CD4-positive, alpha-beta T cell treated with Interferon gamma for 1 hour (primary cell): Measurements from ENCODE around the gene CTNNBIP1.
A peak's percentile ranks its signal among the peaks of the same experiment; 100 is the strongest.

Experiments used
- DNase-seq: peaks from one replicate; pipeline ENCODE4 v3.0.0-alpha.2; 2020

Gene CTNNBIP1

DNA sequence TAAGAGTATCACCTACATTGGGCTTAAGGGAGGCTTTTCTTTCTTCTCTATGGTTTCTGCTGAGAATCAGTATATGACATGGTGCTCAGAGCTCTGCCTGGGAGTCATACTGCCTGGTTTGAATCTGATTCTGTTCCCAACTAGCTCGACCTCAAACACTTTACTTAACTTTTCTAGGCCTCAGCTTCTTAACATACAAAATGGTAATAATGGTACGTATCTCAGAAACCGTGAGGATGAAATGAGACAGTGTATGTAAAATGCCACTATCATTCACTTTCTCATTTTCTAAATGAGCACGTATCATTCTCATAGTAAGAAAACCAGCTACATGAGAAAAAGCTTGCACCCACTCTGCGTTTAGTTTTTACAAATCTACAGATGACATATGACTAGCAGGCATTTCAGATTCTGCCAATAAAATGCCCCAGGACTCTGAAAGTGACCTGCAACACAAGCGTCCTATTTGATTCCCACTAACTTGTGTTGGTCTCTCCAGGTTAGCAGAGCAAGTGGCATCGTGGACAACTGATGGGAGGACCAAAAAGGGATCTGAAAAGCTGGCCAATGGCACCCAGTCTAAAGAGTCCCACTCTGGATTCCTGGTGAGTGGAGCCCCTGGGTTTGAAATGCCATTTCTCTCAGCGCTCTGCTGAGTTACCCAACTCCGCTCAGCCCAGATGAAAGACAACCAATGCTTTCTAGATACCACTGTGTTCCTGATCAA lies 6.1 kb downstream of the CTNNBIP1 start:
- no peak for DNase-seq

DNA sequence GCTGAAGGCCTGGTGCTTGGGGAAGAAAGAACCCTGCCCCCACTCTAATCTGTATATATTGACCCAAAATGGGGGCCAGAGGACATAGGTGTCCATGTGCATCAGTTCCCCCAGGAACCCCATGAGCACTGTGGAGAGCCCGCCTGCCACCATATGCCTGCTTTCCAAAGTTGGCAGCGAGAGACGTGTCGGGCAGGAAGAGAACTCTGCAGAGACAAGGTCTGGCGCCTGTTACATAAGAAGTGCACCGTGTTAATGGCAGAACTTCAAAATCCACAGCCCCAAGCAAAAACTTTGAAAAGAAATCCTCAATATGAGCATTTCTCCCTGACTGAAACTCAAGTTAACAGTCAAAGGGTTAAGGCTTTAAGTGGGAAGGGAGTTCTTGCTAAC lies 8.0 kb downstream of the CTNNBIP1 start:
- no peak for DNase-seq

DNA sequence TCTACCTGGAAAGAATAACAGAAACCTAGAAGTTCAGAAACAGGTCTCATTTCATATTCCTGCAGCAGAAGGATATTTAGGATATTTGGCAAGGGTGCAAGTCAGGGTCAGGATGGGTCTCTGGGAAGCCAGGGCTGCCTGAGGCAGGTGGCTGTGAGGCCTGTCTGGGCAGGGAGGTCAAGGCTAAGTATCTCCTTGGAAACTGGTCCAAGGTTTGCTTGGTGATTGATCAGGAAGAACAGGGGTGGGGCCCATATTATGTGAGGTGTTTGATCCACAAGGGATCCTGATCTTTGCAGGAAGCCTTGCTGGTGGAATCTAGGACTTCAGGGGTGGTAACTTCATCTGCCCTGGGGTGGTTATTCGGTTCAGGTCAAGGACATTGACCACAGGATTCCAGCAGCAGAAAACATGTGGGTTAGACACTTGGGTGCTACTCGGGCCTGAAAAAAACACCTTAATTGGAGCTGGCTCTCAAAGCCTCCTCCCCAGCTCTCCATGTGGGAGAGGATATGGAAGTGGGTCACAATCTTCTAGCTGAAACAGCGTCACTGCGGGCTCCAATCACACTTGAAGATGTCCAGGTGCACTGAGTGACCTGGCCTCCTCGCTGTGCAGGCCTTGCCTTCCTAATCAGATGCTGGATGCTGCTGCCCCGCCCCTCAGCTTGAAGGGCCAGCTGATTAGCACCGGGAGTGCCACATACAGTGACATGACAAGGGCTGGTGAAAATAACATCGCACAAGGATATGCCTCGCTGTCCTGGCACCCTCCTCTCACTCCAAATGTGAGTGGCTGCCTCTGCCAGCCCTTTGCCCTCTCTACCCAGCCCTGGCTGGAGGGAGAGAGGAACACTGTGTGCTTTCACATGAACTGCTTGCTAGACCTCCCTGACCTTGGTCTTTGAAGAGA lies 8.7 kb downstream of the CTNNBIP1 start:
- no peak for DNase-seq

DNA sequence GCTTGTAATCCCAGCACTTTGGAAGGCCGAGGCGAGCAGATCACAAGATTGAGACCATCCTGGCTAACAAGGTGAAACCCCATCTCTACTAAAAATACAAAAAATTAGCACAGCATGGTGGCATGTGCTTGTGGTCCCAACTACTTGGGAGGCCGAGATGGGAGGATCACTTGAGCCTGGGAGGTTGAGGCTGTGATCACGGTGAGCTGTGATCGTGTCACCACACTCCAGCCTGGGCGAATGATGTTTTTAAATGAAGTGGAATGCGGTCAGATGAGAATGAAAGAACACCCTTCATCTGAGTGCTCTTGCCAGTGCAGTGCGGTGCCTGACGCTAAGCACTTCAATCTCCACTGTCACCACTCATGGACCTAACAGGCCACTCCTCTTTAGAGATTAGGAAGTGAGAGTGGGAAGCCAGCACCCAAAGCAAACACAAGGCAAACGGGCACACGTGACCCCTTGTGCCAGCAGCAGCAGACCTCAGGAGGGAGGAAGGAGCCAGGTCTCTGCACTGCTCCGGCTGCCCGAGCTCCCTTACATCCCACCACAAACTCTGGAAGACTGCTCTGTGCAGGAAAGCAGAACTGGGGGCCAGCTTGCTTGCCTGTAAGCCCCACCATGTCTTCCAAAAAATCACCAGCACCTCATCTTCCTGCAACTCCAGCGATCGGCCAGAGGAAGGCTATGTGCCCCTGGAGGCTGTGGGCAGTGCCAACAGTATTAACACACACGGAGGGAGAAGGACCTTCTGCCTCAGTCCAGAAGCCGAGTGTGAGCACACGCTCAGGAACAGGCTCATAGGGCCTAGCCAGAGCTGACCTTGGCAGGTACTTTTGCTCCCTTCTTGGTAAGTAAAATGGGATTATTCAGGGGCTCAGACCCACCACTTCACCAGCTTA lies 9.7 kb downstream of the CTNNBIP1 start:
- peak; percentile 54 for DNase-seq

DNA sequence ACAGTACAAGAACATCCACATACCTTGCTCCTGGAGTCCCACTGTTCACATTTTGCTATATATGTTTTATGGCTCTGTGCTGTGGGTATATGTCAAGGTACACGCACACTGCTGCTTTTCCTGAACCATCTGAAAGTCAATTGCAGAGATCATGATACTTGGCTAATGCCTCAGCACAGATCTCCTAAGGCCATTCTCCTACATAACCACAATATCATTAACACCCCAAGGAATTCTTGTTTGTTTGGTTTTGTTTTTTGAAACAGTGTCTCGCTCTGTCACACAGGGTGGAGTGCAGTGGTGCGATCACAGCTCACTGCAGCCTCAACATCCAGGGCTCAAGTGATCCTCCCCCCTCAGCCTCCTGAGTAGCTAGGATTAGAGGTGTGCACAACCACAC lies 16.0 kb downstream of the CTNNBIP1 start:
- DNase-seq, result no peak

DNA sequence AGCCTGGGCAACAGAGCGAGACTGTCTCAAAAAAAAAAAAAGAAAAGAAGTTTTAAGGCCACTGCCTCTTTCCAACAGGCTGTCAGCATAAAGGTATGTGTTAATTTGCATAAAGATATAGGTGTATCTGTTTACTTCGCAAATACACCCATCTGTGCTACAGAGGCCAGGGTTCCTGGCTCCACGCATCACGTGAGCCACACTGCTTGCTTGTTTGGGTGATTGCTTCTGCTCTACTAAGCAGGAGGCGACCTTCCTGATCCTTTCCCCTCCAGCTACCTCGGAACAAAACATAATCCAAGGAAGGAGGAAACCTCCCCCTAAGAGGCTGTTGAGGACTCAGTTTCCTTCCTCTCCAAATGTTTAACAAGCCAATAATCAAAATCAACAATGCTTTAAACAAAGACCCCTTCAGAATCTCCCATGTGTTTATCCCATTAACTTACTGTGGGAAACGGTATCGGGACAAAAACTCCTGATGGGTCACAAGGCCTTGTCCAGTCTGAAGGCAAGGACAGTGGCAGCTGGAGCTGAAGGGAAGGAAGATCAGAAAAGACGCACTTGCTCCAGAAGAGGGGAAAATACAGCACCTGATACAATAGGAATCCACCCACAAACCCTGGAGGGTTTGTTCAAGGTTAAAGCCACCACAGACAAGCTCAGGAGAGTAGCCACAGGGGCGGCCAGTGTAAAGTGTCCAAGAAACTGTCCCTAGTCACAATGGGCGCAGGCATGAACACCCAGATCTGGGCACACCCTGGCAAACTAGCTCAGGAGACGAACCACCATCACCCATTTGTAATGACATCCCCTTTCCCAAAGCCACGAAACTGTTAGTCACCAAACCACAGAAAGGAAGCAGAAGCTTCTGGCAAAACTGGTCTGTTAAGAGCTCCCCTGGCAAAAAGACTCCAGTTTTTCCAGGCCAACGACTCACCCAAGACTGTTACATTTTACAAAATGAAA lies 17.2 kb downstream of the CTNNBIP1 start:
- no peak for DNase-seq

DNA sequence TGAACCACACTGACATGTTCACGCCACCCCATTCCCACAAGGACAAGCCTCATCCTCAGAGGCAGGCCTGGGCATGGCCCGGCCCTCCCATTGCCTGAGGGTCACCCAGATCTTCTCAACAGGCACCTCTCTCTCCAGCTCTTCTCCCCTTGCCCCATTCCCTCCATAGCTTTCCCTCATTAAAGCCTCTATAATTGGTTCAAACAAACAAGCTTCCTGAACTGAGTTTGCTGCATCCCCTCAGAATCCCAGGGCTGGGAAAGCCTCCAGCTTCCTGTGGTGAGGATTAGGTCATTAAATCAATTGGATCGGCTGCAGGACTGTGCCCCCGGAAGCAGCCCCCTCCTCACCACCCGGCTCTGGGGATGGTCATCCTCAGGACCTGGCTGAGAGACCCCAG lies 18.9 kb downstream of the CTNNBIP1 start:
- no peak for DNase-seq

DNA sequence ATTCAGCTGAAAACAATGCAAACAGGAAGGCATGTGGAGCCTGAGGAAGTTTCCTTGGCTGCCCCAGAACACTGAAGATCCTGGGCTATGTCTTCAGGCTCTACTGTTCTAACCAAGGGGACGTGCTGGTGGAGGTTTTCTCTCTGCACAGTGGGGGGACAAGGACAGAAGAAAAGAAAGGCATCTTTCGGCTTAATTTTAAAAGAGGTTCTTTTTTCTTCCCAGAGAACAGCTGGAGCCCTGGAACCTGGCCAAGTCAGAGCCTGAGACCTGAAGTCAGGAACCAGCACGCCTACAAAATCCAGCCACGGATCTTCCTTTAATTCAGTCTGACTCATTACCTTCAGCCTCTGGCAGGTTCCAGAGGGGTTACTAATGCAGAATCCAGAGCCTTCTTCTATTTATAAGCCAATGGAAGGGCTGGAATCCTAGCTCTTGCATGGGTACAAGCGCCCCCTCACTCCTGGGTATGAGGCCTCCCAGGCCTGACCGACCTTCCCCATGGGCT lies 19.8 kb downstream of the CTNNBIP1 start:
- DNase-seq, result no peak

DNA sequence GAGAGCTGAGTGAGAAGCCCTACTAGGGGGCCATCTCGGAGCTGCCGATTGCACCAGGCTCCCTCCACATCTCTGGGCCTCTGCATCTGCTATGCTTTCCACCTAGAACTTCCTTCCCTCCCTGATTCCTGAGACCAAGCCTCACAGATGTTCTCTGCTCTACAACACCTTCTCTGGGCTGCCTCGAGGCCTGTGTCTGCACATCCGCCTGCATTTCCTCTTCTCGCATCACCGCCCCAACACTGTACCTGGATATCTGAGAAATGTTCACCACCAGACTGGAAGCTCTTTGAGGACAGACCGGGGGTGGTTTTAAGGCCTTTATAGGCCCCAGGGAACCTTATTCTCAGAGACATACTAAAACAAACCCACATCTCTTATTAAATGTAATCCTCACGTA lies 20.7 kb downstream of the CTNNBIP1 start:
- DNase-seq, result no peak

DNA sequence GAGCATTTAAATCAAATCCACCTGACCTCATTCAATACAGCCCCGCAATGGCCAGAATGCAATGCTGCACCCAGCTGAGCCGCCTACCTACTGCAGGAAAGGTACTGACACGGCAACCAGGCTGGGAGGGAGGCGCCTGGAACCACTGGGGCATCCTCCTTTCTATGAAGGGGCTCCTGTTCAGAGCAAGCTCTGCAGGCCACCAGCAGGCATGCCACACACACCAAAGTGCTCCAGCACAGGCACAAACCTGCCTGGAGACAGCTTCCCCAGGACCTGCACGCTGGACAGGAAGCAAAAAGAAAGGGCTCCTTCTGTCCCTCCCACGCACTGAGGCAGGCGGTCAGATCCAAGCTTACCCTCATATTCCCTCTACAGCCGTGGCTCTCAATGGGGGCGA lies 21.2 kb downstream of the CTNNBIP1 start:
- DNase-seq, result no peak

DNA sequence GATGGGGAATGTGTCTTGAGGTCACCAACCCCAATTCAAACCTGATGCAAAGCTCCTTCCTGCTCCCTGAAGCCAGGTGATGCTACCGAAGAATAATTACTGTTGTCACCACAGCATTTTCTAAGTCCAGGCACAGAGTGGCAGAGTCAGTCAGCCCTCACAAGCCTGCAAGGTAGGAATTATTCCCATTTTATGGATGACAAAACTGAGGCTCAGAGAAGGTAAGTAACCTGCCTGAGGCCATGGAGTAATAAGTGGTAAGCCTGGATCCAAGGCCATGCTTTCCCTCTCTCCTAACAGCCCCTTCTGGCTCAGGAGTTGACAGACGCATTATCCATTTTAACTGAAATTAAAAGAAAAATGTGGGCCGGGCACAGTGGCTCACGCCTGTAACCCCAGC lies 23.0 kb downstream of the CTNNBIP1 start:
- no peak for DNase-seq

DNA sequence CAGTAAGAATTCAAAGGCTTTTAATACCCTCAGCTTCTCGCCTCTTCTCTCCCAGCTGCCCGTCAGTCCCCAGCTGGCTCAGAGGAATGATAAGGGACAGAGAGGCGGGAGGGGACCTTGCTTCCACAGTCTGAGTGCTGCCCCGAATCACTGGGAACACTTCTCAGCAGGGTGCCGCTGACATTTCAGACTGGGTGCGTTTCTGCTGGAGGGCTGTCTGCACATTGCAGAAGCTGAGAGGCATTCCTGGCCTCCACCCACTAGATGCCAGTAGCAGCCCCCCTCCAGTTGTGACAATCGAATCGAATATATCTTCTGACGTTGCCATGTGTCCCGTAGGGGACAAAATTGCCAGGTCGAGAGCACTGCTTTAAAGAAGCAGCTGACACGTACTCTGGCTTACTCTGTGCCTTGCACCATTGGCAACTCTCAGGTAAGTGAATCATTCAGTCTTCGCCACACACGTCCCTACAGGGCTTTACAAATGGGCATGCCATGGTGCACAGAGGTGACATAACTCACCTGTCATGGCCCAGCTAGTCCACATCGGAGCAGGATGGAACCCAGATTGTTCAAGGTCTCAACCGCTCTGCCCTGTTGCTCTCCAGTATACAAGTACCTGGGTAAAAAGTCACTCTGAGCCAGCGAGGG lies 23.9 kb downstream of the CTNNBIP1 start:
- DNase-seq, result no peak

DNA sequence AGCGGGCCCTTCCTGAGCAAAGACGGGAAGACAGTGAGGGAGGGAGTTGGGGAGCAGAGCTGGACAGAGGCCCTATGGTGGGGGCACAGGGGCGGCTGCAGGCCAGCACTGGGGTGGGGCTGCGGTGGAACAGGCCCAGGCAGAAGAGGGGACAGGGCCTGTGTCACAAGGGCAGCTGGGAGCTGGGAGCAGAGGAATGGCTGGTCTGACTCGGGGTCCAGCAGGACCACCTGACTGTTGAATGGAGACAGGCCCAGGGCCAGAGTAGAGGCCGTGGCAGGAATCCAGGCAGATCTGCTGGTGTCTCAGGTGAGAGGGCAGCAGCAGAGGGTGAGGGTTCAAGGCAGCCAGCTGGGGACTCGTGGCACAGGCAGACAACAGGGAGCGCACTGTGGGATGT lies 25.3 kb downstream of the CTNNBIP1 start:
- no peak for DNase-seq

DNA sequence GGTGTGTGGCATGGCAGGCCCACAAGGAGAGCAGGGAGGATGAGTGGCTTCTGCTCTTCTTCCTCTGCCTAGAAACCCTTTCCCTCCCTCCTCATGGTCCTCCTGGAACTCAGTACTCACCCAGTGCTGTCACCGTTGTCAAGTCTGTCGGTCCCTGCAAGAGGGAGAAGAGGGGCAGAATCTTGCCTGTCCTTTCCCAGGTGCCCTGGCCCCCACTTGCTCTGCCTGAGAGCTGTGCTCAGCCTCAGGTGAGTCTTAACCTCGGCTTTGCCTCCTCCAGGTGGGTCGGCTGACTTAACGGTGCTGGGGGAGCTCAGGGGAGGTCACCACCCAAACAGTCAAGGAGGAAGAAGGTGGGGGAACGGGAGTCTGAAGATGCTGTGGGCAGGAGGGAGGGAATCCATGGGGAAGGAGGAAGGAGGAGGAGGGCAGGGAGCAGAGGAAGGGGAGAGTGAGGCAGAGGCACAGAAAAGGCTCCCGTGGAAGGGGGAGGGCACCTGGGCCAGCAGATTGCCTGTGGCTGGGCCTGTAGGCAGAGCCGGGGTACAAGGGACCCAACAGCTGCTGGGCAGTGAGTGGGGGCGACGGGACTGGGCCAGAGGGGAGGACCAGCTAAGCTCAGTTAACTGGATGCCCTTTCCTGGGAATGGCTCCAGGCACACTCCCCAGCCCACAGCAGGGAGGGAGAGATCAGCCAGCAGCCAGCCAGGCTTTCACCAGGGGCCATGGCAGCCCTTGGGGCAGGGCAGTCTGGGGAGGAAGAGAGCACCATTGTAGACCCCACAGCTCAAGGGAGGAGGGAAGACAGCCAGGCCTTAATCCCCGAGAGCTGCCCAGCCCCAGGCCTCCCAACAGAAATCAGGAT lies 26.3 kb downstream of the CTNNBIP1 start:
- DNase-seq, result no peak

DNA sequence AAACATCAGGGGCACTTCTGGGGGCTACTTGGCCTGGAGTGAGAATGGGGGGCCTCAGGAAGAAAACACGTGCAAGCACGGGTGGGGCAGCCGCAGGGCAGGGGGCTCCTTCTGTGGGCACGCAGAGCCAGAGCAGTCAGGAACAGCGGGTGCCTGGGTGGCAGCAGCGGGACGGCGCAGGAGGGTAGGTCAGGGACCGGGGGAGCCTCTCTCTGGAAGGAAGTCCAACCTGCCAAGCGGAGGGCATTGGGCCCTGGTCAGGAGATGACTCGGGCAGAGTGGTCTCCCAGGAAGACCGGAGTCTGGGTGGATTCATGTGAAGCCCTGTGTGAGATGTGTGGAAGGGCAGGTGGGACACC lies 27.1 kb downstream of the CTNNBIP1 start:
- no peak for DNase-seq

DNA sequence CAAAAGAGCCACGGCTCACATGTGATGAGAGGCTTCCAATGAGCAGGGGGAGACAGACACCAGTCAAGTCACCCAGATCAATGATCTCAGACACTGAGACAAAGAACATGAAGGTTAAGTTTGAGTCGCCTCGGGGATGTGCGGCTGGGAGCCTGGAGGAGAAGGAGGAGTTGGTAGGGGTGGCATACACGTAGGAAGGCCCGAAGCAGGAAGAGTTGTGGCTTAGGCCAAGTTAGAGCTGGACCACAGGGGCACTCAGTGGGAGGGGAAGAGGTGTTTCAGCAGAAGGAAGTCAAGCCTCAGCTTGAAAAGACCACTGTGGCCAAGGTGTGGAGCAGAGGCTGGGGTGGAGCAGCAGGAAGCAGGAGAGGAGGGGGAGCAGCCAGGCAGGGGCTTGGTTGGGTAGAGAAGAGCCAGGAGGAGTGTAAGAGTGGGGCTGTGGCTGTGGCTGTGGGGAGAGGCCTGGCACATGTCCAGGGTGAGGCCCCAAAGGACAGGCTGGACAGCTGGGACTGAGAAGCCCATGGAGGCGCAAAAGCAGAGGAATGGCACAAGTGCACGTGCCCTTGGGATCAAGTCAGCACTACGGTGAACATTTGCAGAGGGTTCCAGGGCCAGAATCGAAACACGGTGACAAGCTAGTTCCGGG lies 27.6 kb downstream of the CTNNBIP1 start:
- DNase-seq, result no peak

DNA sequence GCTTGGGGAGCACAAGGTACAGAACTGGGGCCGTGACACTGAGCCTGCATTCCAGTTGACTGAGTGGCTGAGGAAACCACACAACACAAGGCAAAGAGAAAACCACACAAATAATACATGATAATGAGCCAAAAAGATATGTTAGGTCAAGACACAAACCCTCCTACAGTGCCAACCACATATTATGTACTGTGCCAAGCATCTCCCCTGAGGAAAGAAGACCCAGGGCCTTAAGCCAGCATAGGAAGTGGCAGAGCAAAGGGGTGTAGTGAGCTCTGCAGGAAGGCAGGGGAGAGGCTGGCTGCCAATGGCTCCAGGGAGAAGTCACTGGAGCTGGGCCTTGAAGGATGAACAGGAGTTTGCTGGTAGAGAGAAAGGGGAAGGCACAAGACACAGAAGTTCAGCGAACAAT lies 28.2 kb downstream of the CTNNBIP1 start:
- DNase-seq, result no peak

DNA sequence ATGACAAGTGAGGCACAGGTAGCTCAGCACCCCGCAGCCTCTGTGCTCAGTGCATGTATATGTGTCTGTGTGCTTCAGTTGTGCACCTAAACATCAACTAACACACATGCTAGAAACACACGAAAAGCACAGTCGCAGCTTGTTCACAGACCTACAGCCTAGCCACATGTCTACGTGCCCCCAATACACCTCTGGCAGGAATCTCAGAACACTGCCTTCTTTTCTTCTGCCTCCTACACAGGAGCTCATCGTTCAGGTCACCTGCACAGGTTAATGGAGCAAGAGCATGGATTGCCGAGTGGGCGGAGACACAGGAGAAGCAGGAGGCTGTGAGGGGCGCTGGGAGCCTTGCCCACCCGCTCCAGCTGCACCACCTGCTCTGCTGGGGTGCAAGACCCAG lies 31.7 kb downstream of the CTNNBIP1 start:
- no peak for DNase-seq

DNA sequence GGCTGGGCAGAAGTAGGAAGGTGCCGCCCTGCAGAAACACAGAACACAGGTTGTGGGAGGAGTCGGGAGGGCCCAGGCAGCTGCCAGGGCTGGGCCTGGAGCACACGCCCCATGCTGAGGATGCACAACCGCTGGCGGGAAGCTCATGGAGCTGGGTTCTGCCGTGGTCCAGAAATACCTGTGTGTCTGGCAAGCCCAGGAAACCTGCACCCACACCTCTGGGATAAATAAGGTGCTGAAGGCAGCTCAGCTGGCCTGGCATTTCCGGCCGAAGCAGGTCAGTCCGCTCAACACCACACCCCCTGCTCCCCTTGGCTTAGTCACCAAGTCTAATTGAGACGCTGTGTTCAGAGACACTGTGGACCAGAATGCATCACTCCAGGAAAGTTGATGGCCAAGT lies 32.1 kb downstream of the CTNNBIP1 start:
- DNase-seq, result no peak

DNA sequence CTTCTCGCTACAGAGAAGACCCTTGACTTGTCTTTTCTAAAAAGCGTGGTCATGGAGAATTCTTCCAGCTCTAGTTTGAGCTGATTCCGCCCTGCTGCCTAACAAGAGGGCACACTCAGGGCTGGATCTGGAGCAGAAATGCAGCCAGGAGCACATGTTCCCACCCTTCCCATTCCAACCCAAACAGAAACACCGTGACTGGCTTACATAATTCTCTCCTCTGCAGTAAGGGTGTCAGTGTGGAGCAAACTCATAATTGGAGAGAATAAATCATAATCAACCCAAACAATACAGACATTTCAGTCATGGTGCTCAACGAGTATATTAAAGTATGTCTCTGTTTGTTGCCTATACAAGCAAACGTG lies 34.5 kb downstream of the CTNNBIP1 start:
- DNase-seq, result no peak
